Keratinocyte (primary cell): ENCODE results near the gene VAT1L.

ENCODE experiments used
- EZH2 ChIP-seq: IDR thresholded peaks from one replicate; pipeline ENCODE4 v1.6.1; 2012; ENCODE audit warnings: inconsistent platforms, mild to moderate bottlenecking, low read length, moderate library complexity
- TF ChIP-seq, protein P1 (sequence below), 3 experiments: IDR thresholded peaks in 1 of 3; conservative IDR thresholded peaks in 1 of 3; optimal IDR thresholded peaks in 1 of 3; 2 replicates in 2 of 3; 3 replicates in 1 of 3; pipeline versions ENCODE3 to v1.5.1; 2011; ENCODE audit warnings: low read length in 3 of 3, mild to moderate bottlenecking in 3 of 3, moderate library complexity in 2 of 3, control low read depth in 1 of 3, inconsistent platforms in 1 of 3; ENCODE audit not compliant: insufficient read depth in 2 of 3; ENCODE audit errors: extremely low read depth in 1 of 3

DNA sequence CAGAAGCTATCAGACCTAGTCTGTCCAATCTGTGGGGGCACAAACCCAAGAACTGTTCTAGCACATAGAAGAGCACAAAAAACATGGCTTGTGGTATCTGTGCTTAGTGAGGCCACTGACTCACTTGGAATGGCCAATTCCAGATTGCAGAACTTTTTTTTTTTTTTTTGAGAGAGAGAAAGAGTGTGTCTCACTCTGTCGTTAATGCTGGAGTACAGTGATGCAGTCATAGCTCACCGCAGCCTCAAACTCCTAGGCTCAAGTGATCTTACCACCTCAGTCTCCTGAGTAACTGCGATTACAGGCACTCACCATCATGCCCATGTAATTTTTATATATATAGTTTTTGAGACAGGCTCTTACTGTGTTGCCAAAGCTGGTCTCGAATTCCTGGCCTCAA lies 156.8 kb downstream of the VAT1L start:
- TF ChIP-seq, protein P1, sequence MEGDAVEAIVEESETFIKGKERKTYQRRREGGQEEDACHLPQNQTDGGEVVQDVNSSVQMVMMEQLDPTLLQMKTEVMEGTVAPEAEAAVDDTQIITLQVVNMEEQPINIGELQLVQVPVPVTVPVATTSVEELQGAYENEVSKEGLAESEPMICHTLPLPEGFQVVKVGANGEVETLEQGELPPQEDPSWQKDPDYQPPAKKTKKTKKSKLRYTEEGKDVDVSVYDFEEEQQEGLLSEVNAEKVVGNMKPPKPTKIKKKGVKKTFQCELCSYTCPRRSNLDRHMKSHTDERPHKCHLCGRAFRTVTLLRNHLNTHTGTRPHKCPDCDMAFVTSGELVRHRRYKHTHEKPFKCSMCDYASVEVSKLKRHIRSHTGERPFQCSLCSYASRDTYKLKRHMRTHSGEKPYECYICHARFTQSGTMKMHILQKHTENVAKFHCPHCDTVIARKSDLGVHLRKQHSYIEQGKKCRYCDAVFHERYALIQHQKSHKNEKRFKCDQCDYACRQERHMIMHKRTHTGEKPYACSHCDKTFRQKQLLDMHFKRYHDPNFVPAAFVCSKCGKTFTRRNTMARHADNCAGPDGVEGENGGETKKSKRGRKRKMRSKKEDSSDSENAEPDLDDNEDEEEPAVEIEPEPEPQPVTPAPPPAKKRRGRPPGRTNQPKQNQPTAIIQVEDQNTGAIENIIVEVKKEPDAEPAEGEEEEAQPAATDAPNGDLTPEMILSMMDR (optimal IDR thresholded peaks at IDR 0.05 in 1 of 3, IDR thresholded peaks at IDR 0.05 in 1 of 3, conservative IDR thresholded peaks at IDR 0.05 in 1 of 3; ENCODE audit: extremely low read depth in 1 of 3, insufficient read depth in 2 of 3, low read length in 3 of 3): no peak
- TF ChIP-seq EZH2: no peak
